H1 (cell line): ENCODE data around the gene ABHD15. TPM values are rescaled to one million over a fixed set of nuclear protein-coding genes. Genes with fewer than 3 reads are reported as not detected.

Experiments used
- ATF2 ChIP-seq: IDR thresholded peaks from 2 replicates; pipeline ENCODE4 v1.6.1; 2012; ENCODE audit warnings: low read length, inconsistent platforms
- CHD2 ChIP-seq: IDR thresholded peaks from 2 replicates; pipeline ENCODE4 v1.6.1; 2012; ENCODE audit warnings: low read length, improper control_type of control experiment
- CHD7 ChIP-seq: fragments of 300-600 bp; sonication (generic); IDR thresholded peaks from 2 replicates; pipeline ENCODE4 v1.7.1; 2012; ENCODE audit warnings: low read length, moderate library complexity, mild to moderate bottlenecking, inconsistent platforms; ENCODE audit not compliant: insufficient replicate concordance
- JUN ChIP-seq: IDR thresholded peaks from 2 replicates; pipeline ENCODE4 v1.6.1; 2011; ENCODE audit warnings: low read depth, mild to moderate bottlenecking, improper control_type of control experiment, low read length
- POLR2A ChIP-seq, 2 experiments: IDR thresholded peaks; 1 replicate in 1 of 2; 2 replicates in 1 of 2; pipeline ENCODE4 v1.6.1; 2011; ENCODE audit warnings: low read depth in 2 of 2, low read length in 2 of 2, mild to moderate bottlenecking in 2 of 2; ENCODE audit errors: control extremely low read depth in 1 of 2
- RBBP5 ChIP-seq: IDR thresholded peaks from 2 replicates; pipeline ENCODE4 v1.7.1; 2012; ENCODE audit warnings: low read depth, mild to moderate bottlenecking, inconsistent platforms, low read length, moderate library complexity, borderline replicate concordance
- SAP30 ChIP-seq: fragments of 300-600 bp; sonication (generic); IDR thresholded peaks from 2 replicates; pipeline ENCODE4 v1.7.1; 2012; ENCODE audit warnings: low read length, moderate library complexity, mild to moderate bottlenecking, inconsistent platforms; ENCODE audit not compliant: insufficient read depth, insufficient replicate concordance
- SIX5 ChIP-seq: IDR thresholded peaks from 2 replicates; pipeline ENCODE4 v1.6.1; 2011; ENCODE audit warnings: mild to moderate bottlenecking, low read depth, low read length
- polyA plus RNA-seq, 7 experiments: library from polyadenylated mRNA; depleted of rRNA in 3 of 7; stranded (reverse) in 5 of 7; unstranded in 2 of 7; fragments of >200 nt in 5 of 7; fragments of 200-250 nt in 2 of 7; gene quantifications; 1 replicate in 5 of 7; 2 replicates in 1 of 7; 4 replicates in 1 of 7; pipeline versions ENCODE4 v1.2.1 to v1.2.3, GENCODE V29; 2011 to 2013; ENCODE audit warnings: missing spikeins in 2 of 7, mixed read lengths in 2 of 7
- total RNA-seq: library from RNA; stranded (reverse); fragmentation: NEBNext Ultra II Directional; extraction: Animal tissue kit (Norgen Biotek cat#: 25700); gene quantifications from 2 replicates; pipeline ENCODE4 v1.2.1, GENCODE V29; 2021

The ABHD15 gene
- total and polyA plus RNA-seq, 2 of the 8 experiments (the other 6 are each of a cell fraction or from before 2014, with no cell fraction given) = 0.88 to 1.7 TPM

GRCh38 chr17:29591146-29591736, 24.4 kb upstream of the ABHD15 start (continued):
- TF ChIP-seq CHD7 (peak; percentile 45), SIX5 (no peak), CHD2 (peak; percentile 8; the same call in 1 of the 2 replicates), SAP30 (peak; percentile 90), RBBP5 (peak; percentile 33; the same call in 1 of the 2 replicates), POLR2A (IDR thresholded peaks at IDR 0.05; ENCODE audit: control extremely low read depth in 1 of 2, low read depth in 2 of 2, low read length in 2 of 2) (peak in 1 of 2 experiments; percentile 24; a peak in 1 of 3 replicates), ATF2 (no peak), JUN (no peak)
